K562 (cell line): Measurements from ENCODE around the gene FMNL3. TPM values are rescaled to one million over a fixed set of nuclear protein-coding genes. Genes with fewer than 3 reads are reported as not detected.

Experiments used
- ATAC-seq: fragments of 200-7000 bp; cut with Tn5 transposase; 3 replicates; pipeline ENCODE4 v1.9.1; 2020; ENCODE audit warnings: moderate library complexity
- BruUV-seq: library from RNA; stranded (reverse); fragments of 400-500 nt; replicated peaks from 2 replicates; lab custom pipeline; 2021; lab: Mats Ljungman, UMichigan
- CTCF ChIA-PET: fragments of 300-600 bp; formaldehyde crosslinking; extraction: SDS; loops from one replicate; lab custom pipeline; 2021; ENCODE audit warnings: low intra/inter-chr PET ratio; lab: Yijun Ruan, JAX
- POLR2A ChIA-PET: fragments of 300-600, 350-650 bp; sonication (Branson Sonifier 250); formaldehyde crosslinking; extraction: SDS; loops from one replicate; lab custom pipeline; 2021; ENCODE audit warnings: antibody characterized with exemption, inconsistent platforms; lab: Yijun Ruan, JAX
- DNase-seq, 4 experiments: peaks; one replicate each; pipeline versions ENCODE4 v3.0.0 to v3.0.0-alpha.2; 2011 to 2018; ENCODE audit warnings: low spot score in 3 of 4, mixed read lengths in 3 of 4; ENCODE audit errors: extremely low read depth in 1 of 4
- FAIRE-seq: peaks from 2 replicates; lab custom pipeline; 2011; peaks lifted over from hg19 to GRCh38; lab: Jason Lieb, UNC
- H2AFZ ChIP-seq: 2 replicates; pipeline ENCODE4 v1.6.0; 2011; ENCODE audit warnings: low read depth, low read length, control low read depth, inconsistent platforms
- H3K27ac ChIP-seq: fragments of 200-600 bp; 3 replicates; pipeline ENCODE4 v1.8.0; 2011; ENCODE audit warnings: low read depth, mild to moderate bottlenecking, control low read depth, inconsistent platforms, low read length, moderate library complexity, mixed read lengths; ENCODE audit errors: extremely low read depth
- H3K27me3 ChIP-seq, 2 experiments: fragments of 300-600 bp in 1 of 2; 2 replicates in 1 of 2; 3 replicates in 1 of 2; pipeline versions ENCODE4 v1.6.0 to v1.8.0; 2011; ENCODE audit warnings: inconsistent platforms in 2 of 2, low read length in 2 of 2, mild to moderate bottlenecking in 1 of 2, mixed read lengths in 1 of 2, moderate library complexity in 1 of 2; ENCODE audit not compliant: control insufficient read depth in 2 of 2, insufficient read depth in 2 of 2
- H3K36me3 ChIP-seq: fragments of 300-600 bp; 3 replicates; pipeline ENCODE4 v1.8.0; 2011; ENCODE audit warnings: mild to moderate bottlenecking, low read length, inconsistent platforms; ENCODE audit not compliant: control insufficient read depth, insufficient read depth
- H3K4me1 ChIP-seq, 2 experiments: fragments of 200-600 bp in 1 of 2; replicated peaks in 1 of 2; 2 replicates in 1 of 2; 3 replicates in 1 of 2; pipeline versions ENCODE4 v1.5.1 to v1.8.0; 2011; ENCODE audit warnings: inconsistent platforms in 2 of 2, low read length in 2 of 2, mild to moderate bottlenecking in 1 of 2, mixed read lengths in 1 of 2, moderate library complexity in 1 of 2; ENCODE audit not compliant: control insufficient read depth in 2 of 2, insufficient read depth in 2 of 2
- H3K4me2 ChIP-seq: 2 replicates; pipeline ENCODE4 v1.6.1; 2011; ENCODE audit warnings: low read length, control low read depth, inconsistent platforms, mixed read lengths; ENCODE audit not compliant: insufficient read depth
- H3K4me3 ChIP-seq: fragments of 200-600 bp; sonication (generic), shearing (Covaris generic); 2 replicates; pipeline ENCODE4 v1.5.1; 2016; ENCODE audit warnings: control low read depth, inconsistent platforms
- H3K79me2 ChIP-seq: fragments of 200-600 bp; 3 replicates; pipeline ENCODE4 v1.8.0; 2011; ENCODE audit warnings: low read length, inconsistent platforms; ENCODE audit not compliant: control insufficient read depth, insufficient read depth
- H3K9ac ChIP-seq, 2 experiments: 2 replicates each; pipeline versions ENCODE4 v1.6.0 to v1.6.1; 2011; ENCODE audit warnings: low read depth in 2 of 2, low read length in 2 of 2, control low read depth in 1 of 2, inconsistent platforms in 1 of 2, mild to moderate bottlenecking in 1 of 2, mixed read lengths in 1 of 2; ENCODE audit not compliant: insufficient read depth in 1 of 2
- H3K9me1 ChIP-seq: one replicate; pipeline ENCODE4 v1.6.0; 2011; ENCODE audit warnings: inconsistent platforms, mild to moderate bottlenecking, low read length, moderate library complexity; ENCODE audit not compliant: control insufficient read depth, insufficient read depth
- H3K9me3 ChIP-seq: replicated peaks from 2 replicates; pipeline ENCODE4 v1.5.1; 2011; ENCODE audit warnings: low read depth, low read length, inconsistent platforms; ENCODE audit not compliant: control insufficient read depth, insufficient read depth
- H4K20me1 ChIP-seq: replicated peaks from 2 replicates; pipeline ENCODE4 v1.6.1; 2011; ENCODE audit warnings: low read length, inconsistent platforms, mixed read lengths; ENCODE audit not compliant: control insufficient read depth, insufficient read depth
- ATF7 ChIP-seq: fragments of 450-650 bp; IDR thresholded peaks from 2 replicates; pipeline ENCODE4 v1.7.1; 2014; ENCODE audit warnings: mild to moderate bottlenecking, moderate library complexity
- CBFB ChIP-seq: sonication (generic); formaldehyde crosslinking; IDR thresholded peaks from 2 replicates; pipeline ENCODE4 v1.4.0; 2020; ENCODE audit warnings: mild to moderate bottlenecking, missing genetic modification reagents
- CTCF ChIP-seq, 3 experiments: IDR thresholded peaks in 2 of 3; conservative IDR thresholded peaks in 1 of 3; 2 replicates each; pipeline ENCODE4 v1.5.1; 2011 to 2012; ENCODE audit warnings: low read length in 3 of 3, mild to moderate bottlenecking in 3 of 3, control low read depth in 2 of 3, improper control_type of control experiment in 1 of 3, inconsistent platforms in 1 of 3, low read depth in 1 of 3, mixed read lengths in 1 of 3, moderate library complexity in 1 of 3; ENCODE audit not compliant: insufficient read depth in 2 of 3
- FOXK2 ChIP-seq, 2 experiments: fragments of 450-650 bp; IDR thresholded peaks in 1 of 2; conservative IDR thresholded peaks in 1 of 2; 2 replicates each; pipeline ENCODE4 v1.6.1; 2016; ENCODE audit warnings: low read depth in 2 of 2, mild to moderate bottlenecking in 1 of 2
- GABPB1 ChIP-seq: sonication (generic); formaldehyde crosslinking; IDR thresholded peaks from 2 replicates; pipeline ENCODE4 v1.8.0; 2022; ENCODE audit warnings: mild to moderate bottlenecking, missing genetic modification reagents
- MAFG ChIP-seq: fragments of 450-650 bp; conservative IDR thresholded peaks from 2 replicates; pipeline ENCODE4 v1.6.1; 2016; ENCODE audit warnings: missing genetic modification characterization, missing compliant biosample characterization
- NFE2 ChIP-seq: IDR thresholded peaks from 2 replicates; pipeline ENCODE4 v1.6.1; 2014; ENCODE audit warnings: antibody characterized with exemption, low read depth
- PCBP1 ChIP-seq: fragments of 200-400 bp; formaldehyde crosslinking; IDR thresholded peaks from 2 replicates; pipeline ENCODE4 v1.6.1; 2018; ENCODE audit warnings: mild to moderate bottlenecking, low read depth, low read length; ENCODE audit not compliant: poor library complexity, severe bottlenecking
- SMC3 ChIP-seq: conservative IDR thresholded peaks from 2 replicates; pipeline ENCODE4 v1.6.1; 2011; ENCODE audit warnings: low read depth, low read length, improper control_type of control experiment; ENCODE audit not compliant: insufficient read depth
- STAG1 ChIP-seq: sonication (generic); formaldehyde crosslinking; IDR thresholded peaks from 2 replicates; pipeline ENCODE4 v1.5.0; 2020; ENCODE audit warnings: missing genetic modification reagents, borderline replicate concordance
- ZBTB5 ChIP-seq: fragments of 450-650 bp; IDR thresholded peaks from 2 replicates; pipeline ENCODE4 v1.6.1; 2017; ENCODE audit warnings: antibody characterized with exemption
- ZNF316 ChIP-seq: fragments of 450-650 bp; IDR thresholded peaks from 2 replicates; pipeline ENCODE4 v1.6.1; 2016
- WGBS: fragments of 100-300 bp; shearing (Covaris generic); methylation state at CpG from one replicate; pipeline ENCODE4 v1.1.6; 2016; ENCODE audit warnings: low coverage, mixed read lengths; ENCODE audit not compliant: insufficient coverage; ENCODE audit errors: missing lambda C conversion rate; 5-methylcytosine and 5-hydroxymethylcytosine counted together
- in situ Hi-C: fragments of 300-500 bp; cut with MboI; formaldehyde crosslinking; loops from 4 replicates; pipeline ENCODE4 v1.15.0; 2018; ENCODE audit warnings: inconsistent platforms, mixed read lengths
- intact Hi-C: fragments of 100-400 bp; cut with micrococcal nuclease; formaldehyde crosslinking; loops from 2 replicates; pipeline ENCODE4 v1.14.2; 2022
- polyA plus RNA-seq, 8 experiments: library from polyadenylated mRNA; depleted of rRNA in 4 of 8; stranded (reverse) in 5 of 8; unstranded in 3 of 8; fragments of >200 nt; fragmentation: Nextera tagmentation in 2 of 8; fragmentation: Illumina TruSeq in 1 of 8; extraction: Ambion mirVana in 2 of 8; extraction: Trizol in 1 of 8; gene quantifications; 2 replicates each; pipeline versions ENCODE4 v1.2.1 to v1.2.3, GENCODE V29; 2011 to 2014; ENCODE audit warnings: inconsistent platforms in 1 of 8, missing spikeins in 1 of 8
- total RNA-seq, 7 experiments: library from RNA; depleted of rRNA in 6 of 7; stranded (reverse); fragments of >200 nt in 6 of 7; fragmentation: Illumina TruSeq in 2 of 7; extraction: Trizol in 2 of 7; gene quantifications; 2 replicates each; pipeline versions ENCODE4 v1.2.1 to v1.2.3, GENCODE V29; 2011 to 2021; ENCODE audit warnings: low replicate concordance in 1 of 7
- TF ChIP-seq, protein P1 (sequence below), 2 experiments: fragments of 150-350 bp in 1 of 2; IDR thresholded peaks; 2 replicates each; pipeline ENCODE4 v1.6.1; 2012 to 2016; ENCODE audit warnings: low read depth in 2 of 2, low read length in 2 of 2, mild to moderate bottlenecking in 1 of 2, moderate library complexity in 1 of 2

The FMNL3 gene
- total and polyA plus RNA-seq, 9 of the 15 experiments (the other 6 are each of a cell fraction or from before 2014, with no cell fraction given), result 0.49 to 14.4 (median 6.8) TPM

DNA sequence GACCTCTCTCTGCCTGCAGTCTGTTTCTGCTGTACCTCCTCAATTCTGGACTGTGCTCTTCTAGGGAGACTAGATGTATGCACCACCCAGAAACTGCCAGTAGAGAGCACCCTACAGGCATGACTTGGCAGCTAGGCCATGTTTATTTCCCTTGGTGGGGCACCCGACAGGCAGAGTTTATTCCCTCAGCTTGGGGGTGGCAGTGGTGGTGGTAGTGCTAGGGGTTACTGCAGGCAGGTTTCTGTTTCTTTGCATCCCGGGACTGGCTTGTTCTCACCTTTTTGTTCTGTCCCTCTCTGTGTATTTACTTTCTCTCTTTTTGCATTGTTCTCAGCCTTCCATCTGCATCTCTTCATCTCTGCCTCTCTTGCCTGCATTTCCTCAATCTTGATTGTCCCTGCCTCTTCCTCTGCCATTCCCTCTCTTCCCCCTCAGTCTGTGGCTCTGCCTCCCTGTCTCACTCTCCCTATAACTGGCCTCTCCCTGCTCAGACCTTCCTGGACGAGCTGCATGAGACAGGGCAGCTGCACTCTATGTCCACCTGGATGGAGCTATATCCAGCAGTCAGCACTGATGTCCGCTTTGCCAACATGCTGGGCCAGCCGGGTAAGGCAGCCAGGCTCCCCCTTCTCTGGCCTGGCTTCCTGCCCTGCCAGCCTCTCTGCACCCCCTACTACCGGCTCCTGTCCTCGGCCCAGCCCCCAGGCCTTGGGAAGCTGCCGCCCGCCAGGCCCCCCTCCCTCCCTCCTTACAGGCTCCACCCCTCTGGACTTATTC is 70.0 kb downstream of the FMNL3 start:
- peak overlapping the region; percentile 82 for H2AFZ ChIP-seq
- CTCF ChIA-PET, result interaction anchor here (0.5 to 1.0 kb wide), 2 partner anchors 70 to 104 kb away, joined by 3 read pairs; partner anchors contain the start of gene FMNL3
- H3K9me1 ChIP-seq, result no peaks in the 10 kb centered on the region
- no TSS peak for BruUV-seq
- H3K36me3 ChIP-seq, result no peaks in the 10 kb centered on the region
- no peaks in the 10 kb centered on the region for H4K20me1 ChIP-seq
- 44% methylated on average over 6 of the region's 9 CpGs for WGBS
- peaks cover 3 to 12% of the 10 kb centered on the region in 2 experiments; a peak in 3 of 5 replicates for H3K4me1 ChIP-seq
- DNase-seq (peak; percentile 70 to 74 (median 72)), FAIRE-seq (peak; percentile 84), ATAC-seq (peak; percentile 95)
- no peak overlapping the region for H3K4me2 ChIP-seq
- H3K79me2 ChIP-seq, result no peaks in the 10 kb centered on the region
- H3K9ac ChIP-seq, result no peak overlapping the region
- H3K9me3 ChIP-seq, result no peaks in the 10 kb centered on the region
- no peak overlapping the region for H3K27ac ChIP-seq
- no peak overlapping the region for H3K4me3 ChIP-seq
- in situ Hi-C loops (no loop called here), intact Hi-C loops (loop anchor here (2.0 kb wide), 1 partner anchor 70 kb away; the partner anchor contains the start of gene FMNL3)
- H3K27me3 ChIP-seq, result no peaks in the 10 kb centered on the region
- POLR2A ChIA-PET, result interaction anchor here (0.5 to 3.2 kb wide), 9 partner anchors 10 to 418 kb away, joined by 3 to 18 read pairs (median 4); partner anchors contain the start of gene TMBIM6
- peak; percentile 51; the same call in 1 of the 2 replicates for TF ChIP-seq GABPB1 (CRISPR knock-in tag)
- TF ChIP-seq STAG1 (CRISPR knock-in tag), result peak; percentile 33; the same call in 1 of the 2 replicates
- peak; percentile 46 for TF ChIP-seq MAFG
- TF ChIP-seq FOXK2 (conservative IDR thresholded peaks at IDR 0.05 in 1 of 2, IDR thresholded peaks at IDR 0.05 in 1 of 2; ENCODE audit: low read depth in 2 of 2), result peak; percentile 80 to 83
- peak; percentile 81 to 82 (median 82) for TF ChIP-seq CTCF (IDR thresholded peaks at IDR 0.05 in 2 of 3, conservative IDR thresholded peaks at IDR 0.05 in 1 of 3; ENCODE audit: insufficient read depth in 2 of 3, low read depth in 1 of 3, low read length in 3 of 3)
- TF ChIP-seq ZNF316, result peak; percentile 5; the same call in 1 of the 2 replicates
- peak; percentile 53; the same call in 1 of the 2 replicates for TF ChIP-seq SMC3
- TF ChIP-seq, protein P1, sequence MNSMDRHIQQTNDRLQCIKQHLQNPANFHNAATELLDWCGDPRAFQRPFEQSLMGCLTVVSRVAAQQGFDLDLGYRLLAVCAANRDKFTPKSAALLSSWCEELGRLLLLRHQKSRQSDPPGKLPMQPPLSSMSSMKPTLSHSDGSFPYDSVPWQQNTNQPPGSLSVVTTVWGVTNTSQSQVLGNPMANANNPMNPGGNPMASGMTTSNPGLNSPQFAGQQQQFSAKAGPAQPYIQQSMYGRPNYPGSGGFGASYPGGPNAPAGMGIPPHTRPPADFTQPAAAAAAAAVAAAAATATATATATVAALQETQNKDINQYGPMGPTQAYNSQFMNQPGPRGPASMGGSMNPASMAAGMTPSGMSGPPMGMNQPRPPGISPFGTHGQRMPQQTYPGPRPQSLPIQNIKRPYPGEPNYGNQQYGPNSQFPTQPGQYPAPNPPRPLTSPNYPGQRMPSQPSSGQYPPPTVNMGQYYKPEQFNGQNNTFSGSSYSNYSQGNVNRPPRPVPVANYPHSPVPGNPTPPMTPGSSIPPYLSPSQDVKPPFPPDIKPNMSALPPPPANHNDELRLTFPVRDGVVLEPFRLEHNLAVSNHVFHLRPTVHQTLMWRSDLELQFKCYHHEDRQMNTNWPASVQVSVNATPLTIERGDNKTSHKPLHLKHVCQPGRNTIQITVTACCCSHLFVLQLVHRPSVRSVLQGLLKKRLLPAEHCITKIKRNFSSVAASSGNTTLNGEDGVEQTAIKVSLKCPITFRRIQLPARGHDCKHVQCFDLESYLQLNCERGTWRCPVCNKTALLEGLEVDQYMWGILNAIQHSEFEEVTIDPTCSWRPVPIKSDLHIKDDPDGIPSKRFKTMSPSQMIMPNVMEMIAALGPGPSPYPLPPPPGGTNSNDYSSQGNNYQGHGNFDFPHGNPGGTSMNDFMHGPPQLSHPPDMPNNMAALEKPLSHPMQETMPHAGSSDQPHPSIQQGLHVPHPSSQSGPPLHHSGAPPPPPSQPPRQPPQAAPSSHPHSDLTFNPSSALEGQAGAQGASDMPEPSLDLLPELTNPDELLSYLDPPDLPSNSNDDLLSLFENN (IDR thresholded peaks at IDR 0.05; ENCODE audit: low read depth in 2 of 2, low read length in 2 of 2), result no peak
- no peak for TF ChIP-seq ZBTB5
- TF ChIP-seq PCBP1, result no peak
- TF ChIP-seq NFE2, result peak; percentile 85
- 0 out of 2 replicates have a peak, but pooled peaks have one; percentile 17 for TF ChIP-seq CBFB (CRISPR knock-in tag)
- no peak for TF ChIP-seq ATF7
